Natural killer cell (primary cell): Measurements from ENCODE around the gene PREX1. TPM values are rescaled to one million over a fixed set of nuclear protein-coding genes. Genes with fewer than 3 reads are reported as not detected.

Experiments used
- ATAC-seq, 3 donors: fragments of 150-1000 bp in 2 of 3; fragments of 200-7000 bp in 1 of 3; cut with Tn5 transposase; 1 replicate in 1 of 3; 2 replicates in 2 of 3; pipeline ENCODE4 v1.10.0; 2021; ENCODE audit warnings: mild to moderate bottlenecking in 2 of 3, moderate library complexity in 2 of 3
- DNase-seq, 2 donors: peaks; one replicate each; pipeline versions ENCODE4 v3.0.0 to v3.0.0-alpha.2; 2013 to 2021; ENCODE audit warnings: mixed read lengths in 1 of 2
- H3K27ac ChIP-seq: one replicate; pipeline ENCODE4 v1.5.1; 2013; ENCODE audit warnings: mild to moderate bottlenecking, low read length
- H3K27me3 ChIP-seq: one replicate; pipeline ENCODE4 v1.6.1; 2013; ENCODE audit warnings: low read length; ENCODE audit not compliant: control insufficient read depth, insufficient read depth
- H3K36me3 ChIP-seq: one replicate; pipeline ENCODE4 v1.6.1; 2013; ENCODE audit warnings: low read length; ENCODE audit not compliant: control insufficient read depth, insufficient read depth
- H3K4me1 ChIP-seq: one replicate; pipeline ENCODE4 v1.6.1; 2013; ENCODE audit warnings: low read length; ENCODE audit not compliant: control insufficient read depth, insufficient read depth
- H3K4me3 ChIP-seq: one replicate; pipeline ENCODE4 v1.5.1; 2013; ENCODE audit warnings: low read length
- H3K9me3 ChIP-seq: one replicate; pipeline ENCODE4 v1.6.1; 2013; ENCODE audit warnings: low read length; ENCODE audit not compliant: control insufficient read depth, insufficient read depth
- H3K27ac Mint-ChIP-seq, 2 donors: one replicate each; pipeline ENCODE4 v1.8.0; 2022; ENCODE audit warnings: mild to moderate bottlenecking in 2 of 2, mixed read lengths in 2 of 2, moderate library complexity in 1 of 2
- H3K27me3 Mint-ChIP-seq, 2 donors: one replicate each; pipeline ENCODE4 v1.8.0; 2022; ENCODE audit warnings: low read depth in 2 of 2, mixed read lengths in 2 of 2
- H3K36me3 Mint-ChIP-seq: one replicate; pipeline ENCODE4 v1.8.0; 2022; ENCODE audit warnings: mixed read lengths
- H3K4me1 Mint-ChIP-seq, 2 donors: one replicate each; pipeline ENCODE4 v1.8.0; 2022; ENCODE audit warnings: mixed read lengths in 2 of 2
- H3K4me3 Mint-ChIP-seq: one replicate; pipeline ENCODE4 v1.8.0; 2022; ENCODE audit warnings: mild to moderate bottlenecking, moderate library complexity, mixed read lengths
- H3K9me3 Mint-ChIP-seq, 2 donors: one replicate each; pipeline ENCODE4 v1.8.0; 2022; ENCODE audit warnings: mixed read lengths in 2 of 2
- CTCF ChIP-seq: fragments of 200-600 bp; IDR thresholded peaks from one replicate; pipeline ENCODE4 v1.8.0; 2022; ENCODE audit warnings: antibody characterized with exemption
- WGBS: methylation state at CpG from one replicate; pipeline ENCODE4 v1.1.7; 2013; ENCODE audit warnings: missing lambda C conversion rate; ENCODE audit not compliant: insufficient coverage; 5-methylcytosine and 5-hydroxymethylcytosine counted together
- intact Hi-C: fragments of 100-400 bp; cut with micrococcal nuclease; formaldehyde crosslinking; loops from one replicate; pipeline ENCODE4 v1.14.2; 2022
- total RNA-seq, 4 donors: library from RNA; stranded (reverse); fragments of 120-200 nt in 1 of 4; gene quantifications; one replicate each; pipeline versions ENCODE4 v1.2.3 to v1.2.4, GENCODE V29; 2013 to 2022

Gene PREX1
- total RNA-seq, 3 donors from 2014 or later (not counting 1 experiment from before 2014, with no cell fraction given): 382 to 392 (median 389) TPM

DNA sequence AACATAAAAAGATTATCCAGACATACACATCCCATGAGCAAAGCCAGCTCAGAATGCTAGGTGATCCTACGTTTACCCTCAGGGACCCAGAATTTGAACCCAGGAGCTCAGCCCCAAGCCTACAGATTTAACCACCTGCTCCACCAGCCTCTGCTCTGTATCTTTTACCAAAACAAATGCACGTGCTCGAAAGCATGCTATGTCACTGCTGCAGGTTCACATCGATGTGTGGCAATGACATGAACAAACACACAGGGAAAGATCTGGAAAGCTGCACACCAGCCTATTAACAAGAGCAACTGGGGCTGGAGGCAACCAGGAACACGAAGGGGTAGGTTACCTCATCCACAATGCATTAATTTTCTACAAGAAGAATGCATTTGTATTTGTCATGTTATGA, 32.1 kb downstream of the PREX1 start:
- Mint-ChIP-seq H3K9me3 (no peaks in the 10 kb centered on the region), H3K27me3 (no peaks in the 10 kb centered on the region), H3K36me3 (no peaks in the 10 kb centered on the region), H3K4me3 (no peak overlapping the region), H3K4me1 (peaks cover 37 to 85% of the 10 kb centered on the region in 2 donors), H3K27ac (peak overlapping the region in 1 of 2 donors; percentile 89)
- Histone ChIP-seq H3K27me3 (no peaks in the 10 kb centered on the region), H3K27ac (no peak overlapping the region), H3K4me1 (peaks cover 79% of the 10 kb centered on the region), H3K9me3 (no peaks in the 10 kb centered on the region), H3K36me3 (peaks cover 3% of the 10 kb centered on the region), H3K4me3 (no peak overlapping the region)
- DNase-seq (no peak), ATAC-seq (no peak)
- WGBS: 58% methylated on average over 4 of the region's 5 CpGs
- TF ChIP-seq CTCF: no peak
- intact Hi-C loops: no loop called here

DNA sequence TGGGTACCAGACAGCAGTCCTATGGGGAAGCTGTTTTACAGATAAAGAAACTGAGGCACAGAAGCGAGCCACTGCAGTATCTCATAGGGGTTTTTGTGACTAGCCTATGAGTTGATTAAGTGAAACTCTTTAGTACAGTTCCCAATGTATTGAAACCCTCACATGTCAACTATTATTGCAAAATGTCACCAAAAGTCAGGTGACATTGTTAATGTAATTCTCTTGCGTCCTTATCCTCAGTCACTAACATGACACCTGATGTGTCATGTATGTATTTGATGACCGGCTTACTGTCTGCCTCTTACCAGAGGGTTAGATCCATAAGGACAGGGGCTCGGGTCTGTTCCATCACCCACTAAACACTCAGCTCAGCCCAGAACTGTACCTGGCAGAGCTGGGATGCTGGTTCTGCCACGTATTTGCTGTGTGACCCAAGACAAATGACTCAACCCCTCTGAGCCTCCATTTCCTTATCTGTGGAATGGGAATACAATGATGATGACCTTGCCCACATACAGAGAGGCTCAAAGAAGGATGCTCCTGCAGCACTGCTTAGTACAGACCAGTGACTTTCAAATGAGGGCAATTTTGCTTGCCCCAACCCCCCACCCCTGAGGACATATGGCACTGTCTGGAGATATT, 32.9 kb downstream of the PREX1 start:
- no peak overlapping the region for H3K27ac ChIP-seq
- intact Hi-C loops: loop anchor here (5.0 kb wide), 1 partner anchor 138 kb away; no protein-coding TSS in a partner anchor
- H3K4me1 ChIP-seq: peaks cover 79% of the 10 kb centered on the region
- 77% methylated on average over 5 of the region's 5 CpGs for WGBS
- H3K36me3 Mint-ChIP-seq: no peaks in the 10 kb centered on the region
- H3K9me3 Mint-ChIP-seq: no peaks in the 10 kb centered on the region
- no peaks in the 10 kb centered on the region for H3K27me3 Mint-ChIP-seq
- ATAC-seq (no peak), DNase-seq (no peak)
- peaks cover 3% of the 10 kb centered on the region for H3K36me3 ChIP-seq
- no peaks in the 10 kb centered on the region for H3K27me3 ChIP-seq
- H3K4me1 Mint-ChIP-seq: peaks cover 29 to 85% of the 10 kb centered on the region in 2 donors
- H3K4me3 ChIP-seq: no peak overlapping the region
- peak overlapping the region in 1 of 2 donors; percentile 89 for H3K27ac Mint-ChIP-seq
- peak overlapping the region; percentile 5 for H3K4me3 Mint-ChIP-seq
- no peaks in the 10 kb centered on the region for H3K9me3 ChIP-seq
- TF ChIP-seq CTCF: no peak

- peak overlapping the region in 1 of 2 donors; percentile 89 for H3K27ac Mint-ChIP-seq
- DNase-seq (no peak), ATAC-seq (peak in 1 of 3 donors; percentile 13)
- H3K4me1 ChIP-seq: peaks cover 79% of the 10 kb centered on the region
- TF ChIP-seq CTCF: no peak
- H3K4me1 Mint-ChIP-seq: peaks cover 23 to 88% of the 10 kb centered on the region in 2 donors
- no peaks in the 10 kb centered on the region for H3K27me3 ChIP-seq
- H3K4me3 ChIP-seq: no peak overlapping the region
- no peaks in the 10 kb centered on the region for H3K36me3 Mint-ChIP-seq
- H3K9me3 Mint-ChIP-seq: no peaks in the 10 kb centered on the region
- 74% methylated on average over 5 of the region's 5 CpGs for WGBS
- peaks cover 3% of the 10 kb centered on the region for H3K36me3 ChIP-seq
- no peaks in the 10 kb centered on the region for H3K27me3 Mint-ChIP-seq
- intact Hi-C loops: loop anchor here (5.0 kb wide), 1 partner anchor 137 kb away; no protein-coding TSS in a partner anchor
- peak overlapping the region; percentile 25 for H3K4me3 Mint-ChIP-seq
- H3K9me3 ChIP-seq: no peaks in the 10 kb centered on the region
- H3K27ac ChIP-seq: no peak overlapping the region
Measured at GRCh38 chr20:48794360-48794759, 33.4 kb downstream of the PREX1 start.
